HG02623 (cell line): ENCODE data around the gene SLCO3A1.

Source experiments
- ATAC-seq: cut with Tn5 transposase; IDR thresholded peaks from one replicate; pipeline ENCODE4 v1.9.1; 2021; ENCODE audit warnings: moderate library complexity; ENCODE audit not compliant: unreplicated experiment

SLCO3A1 gene

DNA sequence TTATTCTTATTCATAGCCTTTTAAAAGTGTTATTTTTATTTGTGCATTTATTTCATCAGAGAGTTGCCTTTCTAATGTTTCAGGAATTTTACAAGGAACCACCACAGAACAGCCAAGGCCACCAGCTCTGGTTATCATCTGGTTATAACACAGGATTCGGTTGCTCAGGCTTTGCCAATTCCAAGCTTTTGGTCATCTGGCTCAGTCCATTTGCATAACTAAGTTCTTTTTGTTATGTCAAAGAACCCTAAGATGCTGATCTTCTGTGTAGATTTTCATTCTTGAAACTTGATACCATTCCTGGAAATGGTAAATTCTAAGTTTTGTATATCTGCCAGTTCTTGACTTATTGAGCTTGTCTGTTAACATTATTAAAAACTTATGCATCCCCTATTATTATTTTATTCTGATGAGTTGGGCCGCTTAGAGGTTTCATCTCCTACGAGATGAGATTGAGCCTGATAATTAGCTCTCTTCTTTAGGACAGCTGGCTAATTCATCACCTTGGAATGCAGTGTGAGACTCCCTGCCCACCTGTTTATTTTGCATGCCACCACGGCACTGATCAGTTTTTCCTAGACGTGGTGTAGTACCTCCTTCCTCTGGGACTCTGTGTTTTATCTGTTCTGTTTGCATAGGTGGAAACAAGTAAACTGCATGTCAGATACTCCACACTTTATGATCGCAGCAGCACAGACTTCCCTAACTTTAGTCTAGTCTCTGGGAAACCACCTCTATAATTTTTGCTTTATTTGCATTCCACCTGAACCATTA, 264.8 kb downstream of the SLCO3A1 start:
- ATAC-seq = no peak

DNA sequence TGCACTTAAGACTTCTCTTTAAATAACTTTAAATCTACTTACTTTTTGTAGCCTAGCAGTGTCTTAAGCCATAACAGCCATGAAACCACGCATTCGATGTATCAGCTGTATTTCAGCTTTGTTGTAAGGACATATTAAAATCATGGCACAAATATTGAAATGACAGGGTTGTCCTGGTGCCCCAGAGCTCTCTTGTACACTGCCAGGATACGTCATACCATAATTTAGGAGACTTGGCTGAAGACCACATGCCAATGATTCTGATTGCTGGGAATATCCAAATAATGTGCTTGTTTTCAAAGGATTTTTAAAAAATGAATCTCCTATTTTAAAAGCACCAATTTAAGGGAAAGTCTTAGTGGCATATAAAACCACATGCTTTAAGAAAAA, 265.4 kb downstream of the SLCO3A1 start:
- no peak for ATAC-seq

DNA sequence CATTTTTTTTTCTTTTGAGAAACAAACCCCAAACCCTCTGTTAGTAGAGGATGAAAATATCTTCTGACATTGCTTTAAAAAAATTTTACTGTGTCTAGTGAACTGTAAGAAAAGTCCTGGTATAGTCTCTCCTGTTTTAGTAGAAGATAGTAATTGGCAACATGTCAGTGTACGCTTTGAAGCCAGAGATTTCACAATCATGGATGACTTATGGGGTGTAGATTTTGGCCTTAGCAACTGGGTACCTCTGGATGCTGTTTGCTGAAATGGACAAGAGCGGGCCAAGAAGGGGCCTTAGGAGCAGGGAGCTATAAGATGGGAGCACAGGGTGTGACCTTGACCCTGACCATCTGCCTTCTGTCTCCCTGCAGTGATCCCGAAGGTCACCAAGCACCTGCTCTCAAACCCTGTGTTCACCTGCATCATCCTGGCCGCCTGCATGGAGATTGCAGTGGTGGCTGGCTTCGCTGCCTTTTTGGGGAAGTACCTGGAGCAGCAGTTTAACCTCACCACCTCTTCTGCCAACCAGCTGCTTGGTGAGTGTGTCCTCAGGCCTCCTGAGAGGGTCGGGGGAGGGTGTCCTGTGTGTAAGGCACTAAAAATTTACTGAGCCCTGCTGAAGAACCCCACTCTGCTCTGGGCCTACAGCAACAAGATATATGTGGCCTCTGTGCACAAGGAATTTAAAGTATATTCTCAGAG, 266.7 kb downstream of the SLCO3A1 start:
- no peak for ATAC-seq

DNA sequence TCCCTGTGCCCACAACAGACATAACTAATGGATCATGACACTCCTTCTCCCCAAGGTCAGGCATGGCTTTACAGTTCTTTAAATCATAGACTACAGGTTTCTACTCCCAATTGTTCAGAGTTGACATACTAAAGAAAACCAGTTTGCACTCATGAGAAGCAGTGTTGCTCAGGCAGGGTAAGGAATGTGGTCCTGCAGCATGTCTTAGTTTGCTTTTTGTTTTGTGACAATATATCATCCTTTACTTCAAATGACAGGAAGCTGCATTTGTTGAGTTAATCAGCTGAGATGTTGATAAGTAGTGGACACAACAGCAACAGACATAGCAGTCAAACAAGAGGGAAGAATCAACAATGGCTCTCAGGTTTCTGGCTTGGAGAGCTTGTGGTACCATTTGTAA, 267.5 kb downstream of the SLCO3A1 start:
- no peak for ATAC-seq

DNA sequence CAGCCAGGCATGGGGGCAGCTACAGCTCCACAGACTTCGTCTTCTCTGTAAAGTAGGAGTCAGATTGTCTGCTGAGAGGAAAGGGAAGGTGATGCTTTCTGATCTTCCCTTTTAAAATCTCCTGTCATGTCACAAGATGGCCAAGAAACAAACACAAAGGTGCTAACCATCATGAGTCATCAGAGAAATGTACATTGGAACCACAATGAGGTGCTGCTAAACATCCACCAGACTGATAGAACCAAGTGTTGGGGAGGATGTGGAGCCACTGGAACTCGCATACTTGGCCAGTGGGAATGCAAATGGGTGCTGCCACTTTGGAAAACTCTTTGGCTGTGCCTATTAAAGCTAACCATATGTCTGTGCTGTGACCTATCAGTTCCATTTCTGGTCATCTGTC, 268.8 kb downstream of the SLCO3A1 start:
- ATAC-seq = no peak

DNA sequence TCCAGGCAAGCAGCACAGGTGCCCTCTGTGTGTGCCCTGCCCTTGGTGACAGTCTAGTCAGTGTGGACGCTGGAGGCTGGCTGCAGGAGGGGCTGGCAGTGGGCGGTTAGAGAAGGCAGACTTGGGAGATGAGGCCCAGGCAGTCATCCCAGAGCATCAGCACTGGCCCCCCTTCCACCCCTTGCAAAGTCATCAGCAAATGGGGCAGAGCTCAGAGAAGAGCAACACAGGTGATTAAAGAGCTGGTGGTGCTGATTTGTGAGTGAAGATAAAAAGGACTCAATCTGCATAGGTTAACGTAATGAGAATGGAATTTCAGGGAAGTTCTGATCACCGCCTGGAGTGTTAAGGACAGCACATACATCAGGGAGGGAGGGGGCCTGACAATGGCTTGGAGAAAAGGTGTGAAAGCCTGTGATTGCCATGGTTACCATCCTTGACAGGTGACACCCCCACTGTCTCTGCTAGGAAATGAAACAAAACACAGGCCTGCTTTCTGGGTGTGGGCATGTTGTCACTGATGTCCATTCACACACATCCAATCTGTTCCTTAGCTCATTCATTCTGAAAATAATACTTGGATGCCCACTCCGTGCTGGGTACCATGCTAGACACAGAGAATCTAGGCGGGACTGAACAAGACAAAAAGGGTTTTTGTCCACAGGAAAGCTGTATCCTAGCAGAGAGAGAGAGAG, 270.6 kb downstream of the SLCO3A1 start:
- no peak for ATAC-seq

DNA sequence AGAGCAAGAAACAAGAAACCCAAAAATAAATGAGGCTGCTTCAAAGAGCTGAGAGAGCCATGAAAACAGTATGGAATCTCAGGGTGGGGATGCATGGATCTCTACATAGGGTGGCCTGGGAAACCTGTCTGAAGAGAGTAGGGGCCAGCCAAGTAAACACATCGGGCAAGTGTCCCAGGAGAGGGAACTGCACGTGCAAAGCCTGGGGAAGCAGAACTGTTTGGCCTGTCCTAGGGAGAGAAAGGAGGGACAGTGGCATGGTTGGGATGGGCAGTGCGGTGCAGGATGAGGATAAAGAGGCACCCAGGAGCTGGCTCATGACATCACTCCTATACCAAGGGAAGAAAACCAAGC, 271.1 kb downstream of the SLCO3A1 start:
- ATAC-seq = no peak

DNA sequence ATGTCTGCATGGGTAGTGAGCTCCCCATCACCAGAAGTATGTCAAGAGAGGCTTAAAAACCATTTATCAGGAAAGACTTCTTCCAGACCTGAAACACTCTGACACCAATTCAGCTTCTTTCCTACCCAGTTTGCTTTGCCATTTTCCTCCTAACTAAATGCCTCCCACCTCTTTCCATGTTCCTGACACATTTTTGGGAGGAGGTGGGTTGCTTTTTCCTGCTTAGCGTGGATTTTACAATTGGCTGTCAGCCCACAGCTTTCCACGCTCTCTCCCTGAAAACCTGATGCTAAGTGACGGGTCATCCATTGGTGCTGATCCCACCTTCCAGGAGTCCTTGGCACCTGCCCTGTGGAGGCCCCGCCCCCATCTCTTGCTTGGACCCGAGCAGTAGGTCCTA, 275.3 kb downstream of the SLCO3A1 start:
- no peak for ATAC-seq

DNA sequence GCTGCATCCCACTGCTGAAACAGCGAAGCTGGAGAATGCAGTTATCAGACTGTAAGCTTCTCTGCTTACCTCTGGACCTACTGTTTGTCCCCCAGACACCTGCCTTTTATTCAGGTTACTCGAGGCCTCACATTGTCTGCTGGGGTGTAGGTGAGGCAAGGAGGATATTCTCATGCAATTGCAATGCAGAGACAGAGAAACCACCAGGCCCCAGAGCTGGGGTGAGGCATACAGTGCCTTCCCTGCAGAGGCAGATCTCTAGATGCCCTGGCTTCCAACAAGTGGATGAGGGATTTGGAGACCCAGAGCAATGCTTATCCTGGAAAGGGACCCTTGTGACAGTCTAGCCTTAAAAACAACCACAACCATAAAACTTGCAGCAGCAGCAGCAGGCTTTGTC, 276.7 kb downstream of the SLCO3A1 start:
- no peak for ATAC-seq

DNA sequence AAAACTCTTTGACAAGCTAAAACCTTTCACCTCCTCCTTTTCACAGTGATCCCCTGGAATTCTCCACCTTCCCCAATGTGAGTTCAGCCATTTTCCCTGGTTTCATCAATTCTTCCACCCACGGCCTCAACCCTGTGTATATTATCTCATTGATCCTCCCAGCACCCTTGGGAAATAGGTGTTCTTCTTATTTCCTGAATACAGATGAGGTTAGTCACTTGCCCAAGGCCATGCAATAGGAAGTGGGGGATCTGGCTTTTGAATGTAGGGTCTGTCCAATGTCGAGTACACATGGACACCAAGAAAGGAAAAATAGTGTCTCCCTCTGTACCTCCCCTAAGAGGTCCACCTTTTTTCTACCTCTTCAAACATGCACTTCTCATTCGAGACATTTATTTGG, 277.4 kb downstream of the SLCO3A1 start:
- no peak for ATAC-seq

DNA sequence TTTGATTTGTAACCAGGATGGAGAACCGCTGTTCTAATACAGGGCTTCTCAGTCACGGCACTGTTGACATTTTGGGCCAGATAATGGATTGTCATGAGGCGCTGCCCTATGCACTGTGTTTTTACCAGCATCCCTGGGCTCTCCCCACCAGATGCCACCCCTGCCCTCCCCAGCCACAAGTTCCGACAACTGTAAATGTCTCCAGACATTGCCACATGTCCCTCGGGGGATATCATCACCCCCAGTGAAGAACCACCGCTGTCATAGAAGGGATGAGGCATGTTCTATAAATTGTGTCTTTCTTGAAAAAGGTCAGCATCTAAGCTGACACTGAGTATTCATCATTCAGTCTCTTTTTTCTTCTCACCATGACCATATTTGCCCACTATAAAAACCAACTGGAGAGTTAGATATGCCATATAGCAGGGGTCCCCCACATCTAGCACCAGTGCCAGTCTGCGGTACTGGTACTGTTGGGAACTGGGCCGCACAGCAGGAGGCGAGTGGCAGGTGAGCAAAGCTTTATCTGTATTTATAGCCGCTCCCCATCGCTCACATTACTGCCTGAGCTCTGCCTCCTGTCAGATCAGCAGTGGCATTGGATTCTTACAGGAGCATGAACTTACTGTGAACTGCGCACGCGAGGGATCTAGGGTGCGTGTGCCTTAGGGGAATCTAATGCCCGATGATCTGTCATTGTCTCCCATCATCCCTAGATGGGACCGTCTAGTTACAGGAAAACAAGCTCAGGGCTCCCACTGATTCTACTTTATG, 279.7 kb downstream of the SLCO3A1 start:
- no peak for ATAC-seq

DNA sequence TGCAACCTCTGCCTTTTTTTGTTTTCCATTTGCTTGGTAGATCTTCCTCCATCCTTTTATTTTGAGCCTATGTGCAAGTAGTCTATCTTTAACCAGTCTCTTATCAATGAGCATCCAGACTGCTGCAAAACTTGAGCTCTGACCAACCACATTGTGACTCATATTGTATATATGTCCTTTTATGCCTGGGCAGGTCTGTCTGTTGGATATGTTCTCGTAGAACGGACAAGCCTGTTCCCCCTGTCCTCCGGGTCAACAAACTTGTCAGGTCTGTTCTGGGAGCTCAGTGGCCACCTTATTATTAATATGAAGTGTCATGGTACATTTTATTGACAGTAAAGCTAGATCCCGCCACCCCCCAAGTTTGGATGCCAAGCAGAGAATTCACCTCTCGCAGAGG, 287.3 kb downstream of the SLCO3A1 start:
- ATAC-seq = no peak

DNA sequence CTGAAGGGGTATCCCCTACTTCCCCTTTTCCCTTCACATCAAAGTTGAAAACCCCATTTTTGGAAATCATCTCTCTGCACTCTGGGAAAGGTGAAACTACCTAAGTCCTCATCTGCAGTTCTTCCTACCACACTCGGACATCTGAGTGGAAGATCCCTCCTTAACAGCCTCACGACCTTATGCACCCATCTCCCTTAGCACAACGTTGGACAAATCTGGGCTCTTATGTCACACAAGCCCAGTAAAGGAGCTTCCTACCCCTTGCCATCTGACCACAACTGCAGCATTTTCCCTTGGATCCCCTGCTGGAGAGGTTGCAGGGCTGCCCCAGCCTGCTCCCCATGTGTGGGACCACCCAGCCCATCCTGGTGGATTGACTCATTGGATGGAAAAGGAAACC, 288.1 kb downstream of the SLCO3A1 start:
- no peak for ATAC-seq

DNA sequence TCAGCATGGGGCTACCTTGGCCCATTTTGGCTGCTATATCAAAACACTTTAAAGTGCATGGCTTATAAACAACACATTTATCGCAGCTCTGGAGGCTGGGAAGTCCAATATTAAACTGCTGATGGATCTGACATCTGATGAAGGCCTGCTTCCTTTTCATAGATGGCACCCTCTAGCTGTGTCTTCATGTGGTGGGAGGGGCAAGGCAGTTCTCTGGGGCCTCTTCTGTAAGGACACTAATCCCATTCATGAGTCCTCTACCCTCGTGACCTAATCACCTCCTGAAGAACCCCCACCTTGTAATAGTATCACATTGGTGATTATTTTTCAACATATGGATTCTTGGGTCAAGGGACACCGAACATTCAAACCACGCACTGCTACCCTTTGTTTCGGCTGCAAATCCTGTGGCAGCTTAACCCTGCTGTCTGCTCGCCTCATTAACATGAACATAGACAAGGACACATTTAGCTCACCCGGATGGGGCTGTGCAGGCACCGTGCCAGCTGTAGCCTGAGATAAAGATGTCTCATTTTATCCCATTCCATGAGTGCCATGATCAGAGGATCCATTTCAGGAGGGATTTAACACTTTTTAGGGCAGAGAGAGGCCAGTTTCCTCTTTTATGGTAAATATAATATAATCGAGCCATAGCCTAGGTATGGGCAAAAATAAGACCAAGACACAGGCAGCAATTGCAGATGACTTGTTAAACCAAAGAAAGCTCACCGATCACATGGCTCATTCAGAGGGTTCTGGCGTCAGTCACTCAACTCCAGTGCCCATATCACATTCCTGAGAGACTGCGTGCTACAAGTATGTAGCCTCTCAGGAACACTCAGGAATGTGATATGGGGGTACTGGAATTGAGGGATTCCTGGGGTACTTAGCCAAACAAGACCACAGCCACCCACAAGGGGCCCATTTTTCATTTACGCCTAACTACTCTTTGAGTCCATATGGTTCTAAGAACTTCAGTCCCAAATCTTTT, 289.0 kb downstream of the SLCO3A1 start:
- no peak for ATAC-seq

DNA sequence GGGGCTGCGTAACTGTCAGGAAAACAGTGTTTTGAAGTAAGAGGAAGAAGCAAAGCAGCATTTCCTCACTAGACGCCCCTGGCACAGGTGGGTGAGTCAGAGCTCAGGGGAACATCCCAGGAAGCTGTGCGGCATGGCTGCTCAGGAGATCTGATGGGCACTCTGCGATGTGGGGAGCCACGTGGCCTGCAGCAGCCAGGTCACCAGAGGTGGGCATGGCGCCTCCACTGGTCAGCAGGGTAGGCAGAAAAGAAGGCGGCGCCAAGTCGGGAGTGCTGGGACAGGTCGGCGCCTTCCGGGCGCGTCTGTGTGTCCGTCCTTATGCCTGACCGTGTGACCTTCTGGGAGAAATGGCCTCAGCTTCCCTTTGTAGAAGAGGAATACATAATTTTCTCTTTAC, 290.3 kb downstream of the SLCO3A1 start:
- ATAC-seq = no peak

DNA sequence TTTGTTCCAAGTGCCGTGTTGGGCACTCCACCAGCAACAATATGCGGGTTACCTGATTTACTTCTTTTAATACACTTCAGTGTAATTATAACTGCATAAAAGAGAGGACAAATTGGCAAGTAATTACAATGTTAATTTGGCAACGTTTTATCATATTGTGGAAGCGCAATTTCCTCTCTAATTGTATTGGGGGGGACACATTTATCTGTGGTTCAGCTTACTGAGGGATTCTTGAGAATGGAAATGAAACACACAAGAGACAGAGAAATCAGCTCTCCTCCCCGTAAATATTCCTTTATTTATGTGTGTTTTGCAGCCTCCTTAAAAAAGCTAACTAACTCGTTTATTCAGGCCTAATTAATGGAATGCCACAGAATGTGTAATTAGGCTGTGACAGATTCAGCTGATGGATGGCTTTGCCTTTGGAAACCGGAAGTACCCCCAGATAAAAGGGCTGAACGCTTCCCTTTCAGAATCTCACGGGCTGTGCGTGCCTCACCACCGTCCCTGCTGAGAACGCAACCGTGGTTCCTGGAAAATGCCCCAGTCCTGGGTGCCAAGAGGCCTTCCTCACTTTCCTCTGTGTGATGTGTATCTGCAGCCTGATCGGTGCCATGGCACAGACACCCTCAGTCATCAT, 293.1 kb downstream of the SLCO3A1 start:
- ATAC-seq = no peak

DNA sequence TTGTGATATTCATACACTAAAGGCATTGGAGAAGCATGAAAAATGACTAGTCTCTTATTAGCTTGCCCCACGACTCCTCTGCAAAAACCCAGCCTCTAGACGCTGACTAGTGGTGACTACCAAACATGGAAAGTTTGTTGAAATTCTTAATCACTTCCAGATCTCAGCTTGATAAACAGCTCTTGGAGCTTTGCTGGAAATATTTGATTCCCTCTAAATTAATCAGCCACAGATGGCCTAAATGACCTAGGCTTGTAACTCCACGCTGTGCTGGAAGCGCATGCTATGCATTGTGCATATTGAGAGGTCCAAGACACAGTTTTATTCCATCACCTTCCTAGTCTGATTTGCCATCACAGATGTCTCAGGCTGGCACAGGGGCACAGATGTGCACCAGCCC, 295.5 kb downstream of the SLCO3A1 start:
- ATAC-seq = no peak

DNA sequence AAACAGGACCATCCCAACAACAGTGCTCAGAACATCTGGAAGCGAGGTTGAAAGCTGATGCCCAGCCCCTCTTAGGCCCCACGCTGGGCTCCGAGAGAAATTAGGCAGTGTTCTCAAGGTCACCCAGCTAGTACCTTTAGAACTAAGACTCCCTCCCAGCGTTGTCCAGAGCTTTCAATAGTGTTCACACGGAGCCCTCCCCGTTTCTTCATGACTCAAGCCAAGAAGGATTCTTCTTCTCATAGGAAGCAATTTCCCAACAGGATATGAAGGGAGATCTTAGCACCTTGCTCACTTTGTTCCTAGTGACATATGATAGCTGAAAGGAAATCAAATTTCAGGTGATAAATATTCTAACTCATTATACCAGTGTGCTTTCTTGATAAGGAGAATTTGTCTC, 296.0 kb downstream of the SLCO3A1 start:
- ATAC-seq = no peak

DNA sequence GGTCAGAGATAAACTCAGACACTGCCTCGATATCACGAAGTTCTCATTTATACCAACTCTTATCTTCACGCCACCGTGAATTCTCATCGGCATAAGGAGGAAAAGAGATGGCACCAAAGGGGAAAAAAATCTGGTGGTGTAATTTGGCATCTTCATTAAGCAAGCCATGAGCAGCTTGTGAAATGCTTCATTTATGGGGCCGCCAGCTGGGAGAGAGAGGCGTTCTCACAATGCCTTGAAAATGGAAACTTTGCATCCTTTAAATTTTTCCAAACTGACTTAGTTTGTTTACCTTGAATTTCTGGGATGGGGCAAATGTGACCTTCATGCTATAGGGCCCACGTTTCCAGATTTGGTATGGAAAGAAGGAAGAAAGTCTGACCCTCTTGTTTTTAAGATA, 297.7 kb downstream of the SLCO3A1 start:
- ATAC-seq = no peak

DNA sequence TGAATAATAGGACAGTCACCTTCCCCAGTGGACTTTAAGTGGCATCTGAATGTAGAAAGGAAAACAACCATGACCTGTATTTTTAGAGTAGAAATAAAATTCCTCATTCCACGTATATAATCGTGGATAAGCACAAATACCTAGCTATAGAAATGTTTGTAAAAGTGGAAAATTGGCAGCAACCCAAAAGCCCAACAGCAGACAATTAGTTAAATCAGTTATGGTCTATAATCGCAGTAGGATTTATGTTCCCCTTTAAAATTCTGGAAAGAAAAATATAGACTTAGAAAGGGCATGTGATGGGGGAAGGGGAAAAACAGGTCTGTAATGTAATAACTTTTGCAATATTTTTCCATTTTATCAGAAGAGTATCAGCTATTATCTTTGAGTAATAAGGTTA, 298.2 kb downstream of the SLCO3A1 start:
- no peak for ATAC-seq
